Measurements from ENCODE around the gene LIN54.
A peak's percentile ranks its signal among the peaks of the same experiment; 100 is the strongest.
"Not testable (repeated sequence)": the region's sequence is repeated elsewhere in the genome, so short reads cannot be mapped to it uniquely, and the experiment has no call there.

LIN54 gene

GRCh38 chr4:82989575-82990429 lies 20.8 kb downstream of the LIN54 start:
- H3K4me3 ChIP-seq (ENCODE audit: low read length) = no peak overlapping the region
- DNase-seq (ENCODE audit: low read depth) = no peak
- TF ChIP-seq, protein P1, sequence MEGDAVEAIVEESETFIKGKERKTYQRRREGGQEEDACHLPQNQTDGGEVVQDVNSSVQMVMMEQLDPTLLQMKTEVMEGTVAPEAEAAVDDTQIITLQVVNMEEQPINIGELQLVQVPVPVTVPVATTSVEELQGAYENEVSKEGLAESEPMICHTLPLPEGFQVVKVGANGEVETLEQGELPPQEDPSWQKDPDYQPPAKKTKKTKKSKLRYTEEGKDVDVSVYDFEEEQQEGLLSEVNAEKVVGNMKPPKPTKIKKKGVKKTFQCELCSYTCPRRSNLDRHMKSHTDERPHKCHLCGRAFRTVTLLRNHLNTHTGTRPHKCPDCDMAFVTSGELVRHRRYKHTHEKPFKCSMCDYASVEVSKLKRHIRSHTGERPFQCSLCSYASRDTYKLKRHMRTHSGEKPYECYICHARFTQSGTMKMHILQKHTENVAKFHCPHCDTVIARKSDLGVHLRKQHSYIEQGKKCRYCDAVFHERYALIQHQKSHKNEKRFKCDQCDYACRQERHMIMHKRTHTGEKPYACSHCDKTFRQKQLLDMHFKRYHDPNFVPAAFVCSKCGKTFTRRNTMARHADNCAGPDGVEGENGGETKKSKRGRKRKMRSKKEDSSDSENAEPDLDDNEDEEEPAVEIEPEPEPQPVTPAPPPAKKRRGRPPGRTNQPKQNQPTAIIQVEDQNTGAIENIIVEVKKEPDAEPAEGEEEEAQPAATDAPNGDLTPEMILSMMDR (conservative IDR thresholded peaks at IDR 0.05; ENCODE audit: low read depth, low read length) = no peak

DNA sequence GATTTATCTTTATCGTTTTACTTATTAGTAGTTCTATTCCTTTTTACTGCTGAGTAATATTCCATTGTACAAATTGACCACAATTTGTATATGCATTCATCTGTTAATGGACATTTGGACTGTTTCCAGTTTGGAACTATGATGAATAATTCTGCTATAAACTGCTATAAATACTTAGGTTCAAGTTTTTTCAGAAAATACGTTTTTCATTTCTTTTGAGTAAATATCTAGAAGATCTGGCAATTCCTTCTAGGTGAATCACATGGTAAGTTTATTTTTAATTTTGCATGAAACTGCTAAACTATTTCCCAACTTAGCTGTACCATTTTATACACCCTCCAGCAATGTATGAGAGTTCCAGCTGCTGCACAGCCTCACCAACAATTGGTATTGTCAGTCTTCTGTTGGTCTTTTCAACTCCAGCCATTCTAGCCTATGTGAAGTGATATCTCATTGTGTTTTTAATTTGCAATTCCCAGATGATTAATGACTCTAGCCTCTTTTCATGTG lies 22.2 kb downstream of the LIN54 start:
- TF ChIP-seq, protein P1 (conservative IDR thresholded peaks at IDR 0.05; ENCODE audit: low read depth, low read length) = no peak
- no peak for DNase-seq (ENCODE audit: low read depth)
- no peak overlapping the region for H3K4me3 ChIP-seq (ENCODE audit: low read length)

GRCh38 chr4:82987519-82987918 lies 23.1 kb downstream of the LIN54 start:
- not testable (repeated sequence) for H3K4me3 ChIP-seq (ENCODE audit: low read length); DNase-seq (ENCODE audit: low read depth)

- peak; percentile 6 for DNase-seq (ENCODE audit: low read depth)
- no peak overlapping the region for H3K4me3 ChIP-seq (ENCODE audit: low read length)
- TF ChIP-seq, protein P1 (conservative IDR thresholded peaks at IDR 0.05; ENCODE audit: low read depth, low read length) = no peak
Observed at GRCh38 chr4:82984459-82984858, 26.2 kb downstream of the LIN54 start.

GRCh38 chr4:82983444-82983843 lies 27.2 kb downstream of the LIN54 start:
- DNase-seq (ENCODE audit: low read depth) = no peak
- TF ChIP-seq, protein P1 (conservative IDR thresholded peaks at IDR 0.05; ENCODE audit: low read depth, low read length) = no peak
- H3K4me3 ChIP-seq (ENCODE audit: low read length) = no peak overlapping the region

DNA sequence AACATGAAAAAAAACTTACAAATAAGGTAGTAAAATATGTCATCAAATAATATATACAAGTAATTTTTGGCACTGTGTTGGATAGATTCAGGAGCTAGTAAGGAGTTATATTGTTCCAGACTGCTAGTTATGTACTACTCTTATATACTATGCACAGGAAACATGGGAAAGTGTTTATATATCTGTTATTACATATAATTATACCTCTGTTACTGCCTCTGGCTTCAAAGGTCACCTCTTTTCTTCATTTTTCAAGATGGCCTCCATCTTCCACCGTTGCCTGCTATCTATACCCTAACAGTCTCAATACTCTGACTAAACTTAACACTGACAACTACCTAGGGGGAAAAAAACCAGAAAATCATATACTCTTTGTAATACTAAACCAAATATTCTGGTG lies 29.5 kb downstream of the LIN54 start:
- DNase-seq (ENCODE audit: low read depth) = no peak
- H3K4me3 ChIP-seq (ENCODE audit: low read length) = no peak overlapping the region
- TF ChIP-seq, protein P1 (conservative IDR thresholded peaks at IDR 0.05; ENCODE audit: low read depth, low read length) = no peak

GRCh38 chr4:82975792-82976191 lies 34.8 kb downstream of the LIN54 start:
- no peak for DNase-seq (ENCODE audit: low read depth)
- no peak overlapping the region for H3K4me3 ChIP-seq (ENCODE audit: low read length)
- TF ChIP-seq, protein P1 (conservative IDR thresholded peaks at IDR 0.05; ENCODE audit: low read depth, low read length) = no peak

All from retinal pigment epithelial cell (primary cell).